SH-SY5Y (cell line): ENCODE data around the gene CSK.

Experiments used
- GATA2 ChIP-seq: IDR thresholded peaks from 2 replicates; pipeline ENCODE4 v1.6.1; 2011; ENCODE audit warnings: mild to moderate bottlenecking, low read depth, low read length
- GATA3 ChIP-seq: IDR thresholded peaks from 2 replicates; pipeline ENCODE4 v1.6.1; 2011; ENCODE audit warnings: low read depth, mild to moderate bottlenecking, low read length, moderate library complexity

DNA sequence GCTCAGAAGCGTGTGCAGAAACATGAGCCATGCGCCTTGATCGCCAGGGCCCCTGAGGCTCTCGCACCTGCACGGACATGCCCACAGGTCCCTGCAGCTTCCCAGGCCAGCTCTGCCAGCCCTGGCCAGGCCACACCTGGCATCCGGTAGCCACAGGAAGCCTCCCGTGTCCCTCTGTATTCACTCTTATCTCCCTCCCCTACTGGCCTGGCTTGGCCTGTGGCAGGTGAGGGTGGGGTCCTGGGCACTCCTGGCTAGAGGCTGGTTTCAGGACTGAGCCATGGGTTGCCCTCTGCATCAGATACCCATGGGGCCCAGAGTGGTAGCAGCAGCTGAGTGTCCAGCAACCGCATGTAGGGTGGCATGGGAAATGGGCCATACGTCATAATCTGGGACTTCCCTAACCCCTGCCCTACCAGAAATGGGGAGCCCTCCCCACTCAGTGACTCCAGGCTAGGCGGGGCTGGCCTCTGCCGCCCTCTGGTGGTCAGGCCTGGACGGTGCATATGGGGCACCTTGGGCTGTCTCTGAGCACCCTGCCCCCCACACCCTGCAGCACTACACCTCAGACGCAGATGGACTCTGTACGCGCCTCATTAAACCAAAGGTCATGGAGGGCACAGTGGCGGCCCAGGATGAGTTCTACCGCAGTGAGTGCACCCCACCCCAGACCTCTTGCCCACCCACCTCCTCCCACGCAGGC, 18.1 kb downstream of the CSK start:
- TF ChIP-seq GATA2 (no peak), GATA3 (no peak)
